HG02943 (cell line): ENCODE measurements around the gene GPSM1.

Experiments used
- ATAC-seq: cut with Tn5 transposase; IDR thresholded peaks from one replicate; pipeline ENCODE4 v1.9.1; 2021; ENCODE audit warnings: mild to moderate bottlenecking, low read depth, moderate library complexity; ENCODE audit not compliant: unreplicated experiment

Gene GPSM1

DNA sequence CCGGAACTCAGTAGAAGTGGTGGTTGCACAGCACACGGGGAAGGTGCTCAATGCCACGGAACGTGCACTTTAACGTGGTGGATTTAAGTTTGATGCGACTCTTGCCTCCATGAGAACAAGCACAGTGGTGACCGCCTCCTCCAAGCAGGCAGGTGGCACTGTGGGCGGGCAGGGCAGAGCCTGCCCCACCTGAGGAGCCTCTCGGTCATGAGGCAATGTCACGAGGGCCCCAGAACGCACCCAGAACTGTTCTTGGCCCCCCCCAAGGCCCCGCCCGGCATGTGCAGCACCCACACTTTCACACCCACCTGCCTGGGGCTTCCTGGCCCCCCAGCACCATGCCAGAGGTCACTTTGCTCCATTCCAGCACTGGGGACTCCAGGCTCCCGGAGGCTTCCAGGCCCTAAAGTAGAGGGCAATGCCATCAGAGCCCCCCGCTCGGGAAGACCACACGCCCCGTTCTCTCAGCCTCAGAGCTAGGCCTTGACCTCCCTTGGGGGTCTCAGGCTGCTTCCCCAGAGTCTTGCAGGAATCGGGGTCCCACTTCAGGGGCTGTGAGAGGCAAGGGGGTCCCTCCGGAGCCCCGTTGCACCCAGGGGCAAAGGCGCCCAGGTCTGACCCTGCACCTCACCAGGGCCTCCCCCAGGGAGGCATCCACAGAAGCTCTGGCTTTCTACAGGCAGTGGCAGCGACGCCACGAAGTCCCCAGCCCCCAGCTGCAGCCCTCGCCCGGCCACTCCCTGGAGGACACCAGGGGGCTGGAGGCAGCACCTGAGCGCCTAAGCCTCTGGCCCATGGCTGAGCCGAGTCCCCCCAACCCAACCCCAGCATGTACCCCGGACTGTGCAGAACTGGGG is 37.5 kb upstream of the GPSM1 start:
- no peak for ATAC-seq

DNA sequence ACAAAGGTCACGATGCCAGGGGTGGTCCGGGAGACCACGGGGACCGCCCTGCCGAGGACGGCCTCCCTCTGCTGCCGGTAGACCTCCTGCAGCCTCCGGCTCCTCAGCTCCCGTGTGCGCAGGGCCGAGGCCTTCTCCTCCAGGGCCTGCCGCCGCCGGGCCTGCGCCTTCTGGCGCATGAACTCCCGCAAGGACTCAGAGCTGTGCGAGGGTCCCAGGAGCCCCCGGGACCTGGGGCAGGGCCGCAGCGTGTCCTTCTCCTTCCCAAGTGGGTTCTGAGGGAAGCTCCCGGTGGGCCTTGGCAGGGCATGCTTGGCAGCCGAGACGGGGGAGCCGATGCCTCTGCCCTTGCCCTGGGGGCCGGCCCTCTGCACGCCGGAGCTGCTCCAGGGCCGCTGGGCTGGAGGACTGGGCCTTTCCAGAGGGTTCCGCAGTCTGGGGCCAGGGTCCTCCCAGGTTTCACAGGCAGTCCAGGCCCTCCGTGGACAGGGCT is 36.8 kb upstream of the GPSM1 start:
- ATAC-seq, result no peak

GRCh38 chr9:136291306-136292025 is 35.9 kb upstream of the GPSM1 start:
- no peak for ATAC-seq

DNA sequence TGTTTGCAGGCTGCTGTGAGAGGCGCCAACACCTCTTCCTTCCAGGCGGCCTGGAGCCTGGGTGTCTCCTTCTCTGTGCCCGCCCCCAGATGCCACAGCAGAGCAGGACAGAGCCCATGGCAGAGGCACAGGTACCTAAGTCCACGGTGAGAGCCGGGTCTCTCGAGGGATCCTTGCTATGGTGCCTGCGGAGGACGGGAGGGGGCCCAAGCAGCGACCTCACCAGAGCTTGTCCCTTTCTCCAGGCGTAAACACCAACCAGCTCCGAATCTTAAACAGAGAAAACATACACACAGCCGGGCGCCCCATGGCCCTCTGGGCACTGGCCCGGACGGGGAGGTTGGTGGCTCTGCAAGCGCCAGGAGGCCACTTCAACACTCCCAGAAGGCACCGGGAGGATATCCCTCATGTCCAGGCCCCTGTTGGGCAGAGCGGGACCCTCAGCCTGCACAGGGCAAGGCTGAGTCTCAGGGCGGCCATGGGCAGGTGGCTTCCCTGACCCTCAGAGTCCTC is 35.3 kb upstream of the GPSM1 start:
- ATAC-seq, result no peak

GRCh38 chr9:136292591-136293448 is 34.5 kb upstream of the GPSM1 start:
- ATAC-seq, result no peak

DNA sequence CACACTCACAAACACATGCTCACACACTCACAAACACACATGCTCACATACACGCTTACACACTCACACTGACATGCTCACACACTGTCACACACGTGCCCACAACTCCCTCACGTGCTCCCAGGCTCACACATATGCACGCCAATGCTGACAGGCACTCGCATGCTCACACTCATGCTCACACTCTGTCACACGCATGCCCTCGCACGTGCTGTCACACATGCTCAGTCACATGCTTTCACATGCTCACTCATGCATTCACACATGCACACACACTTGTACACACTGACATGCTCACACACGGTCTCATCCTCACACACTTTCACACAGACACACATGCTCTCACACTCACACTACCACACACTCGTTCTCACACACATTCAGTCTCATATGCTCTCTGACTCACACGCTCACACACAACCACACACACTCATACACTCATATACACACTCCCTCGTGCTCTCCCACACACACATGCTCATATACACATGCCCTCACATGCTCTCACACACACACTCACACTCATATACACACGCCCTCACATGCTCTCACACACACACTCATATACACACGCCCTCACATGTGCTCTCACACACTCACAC is 33.8 kb upstream of the GPSM1 start:
- no peak for ATAC-seq

DNA sequence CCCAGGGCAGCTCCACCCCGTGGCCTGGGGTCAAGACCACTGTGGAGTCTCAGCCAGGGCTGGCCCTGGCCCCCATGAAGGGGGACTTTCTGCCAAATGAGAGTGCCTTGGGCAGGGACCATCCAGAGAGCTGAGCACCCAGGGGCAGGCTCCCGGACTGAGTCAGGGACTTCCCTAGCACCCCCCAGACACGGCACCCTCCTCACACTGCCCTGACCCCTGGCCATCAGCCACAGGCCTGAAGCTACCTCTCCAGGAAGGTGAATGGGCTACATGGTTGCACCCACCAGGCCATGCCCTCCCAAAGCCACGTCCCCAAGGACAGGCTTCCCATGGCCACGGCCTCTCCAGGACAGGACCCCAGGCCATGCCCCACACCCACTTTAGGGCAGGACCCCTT is 32.9 kb upstream of the GPSM1 start:
- no peak for ATAC-seq

DNA sequence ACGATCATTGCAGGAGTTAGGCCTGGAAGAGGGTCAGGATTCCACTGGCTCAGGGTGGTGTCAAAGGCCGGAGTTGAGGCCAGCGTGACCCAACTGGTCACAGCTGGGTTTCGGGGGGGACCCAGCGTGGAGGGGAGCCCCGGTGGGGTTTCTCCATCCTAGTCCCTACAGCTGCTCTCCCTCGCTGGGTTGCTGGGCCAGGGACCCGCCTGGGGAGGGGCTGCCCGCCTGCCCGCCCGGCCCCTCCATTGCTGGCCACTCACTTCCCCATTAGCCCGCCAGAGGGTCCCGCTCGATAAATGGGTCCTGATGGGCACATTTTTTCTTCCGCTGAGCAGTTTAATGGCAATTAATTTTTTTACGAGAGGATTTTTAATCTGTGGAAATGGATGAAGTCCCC is 32.3 kb upstream of the GPSM1 start:
- no peak for ATAC-seq

- ATAC-seq, result no peak
These were observed 31.6 kb upstream of the GPSM1 start for GRCh38 chr9:136295542-136296433.

DNA sequence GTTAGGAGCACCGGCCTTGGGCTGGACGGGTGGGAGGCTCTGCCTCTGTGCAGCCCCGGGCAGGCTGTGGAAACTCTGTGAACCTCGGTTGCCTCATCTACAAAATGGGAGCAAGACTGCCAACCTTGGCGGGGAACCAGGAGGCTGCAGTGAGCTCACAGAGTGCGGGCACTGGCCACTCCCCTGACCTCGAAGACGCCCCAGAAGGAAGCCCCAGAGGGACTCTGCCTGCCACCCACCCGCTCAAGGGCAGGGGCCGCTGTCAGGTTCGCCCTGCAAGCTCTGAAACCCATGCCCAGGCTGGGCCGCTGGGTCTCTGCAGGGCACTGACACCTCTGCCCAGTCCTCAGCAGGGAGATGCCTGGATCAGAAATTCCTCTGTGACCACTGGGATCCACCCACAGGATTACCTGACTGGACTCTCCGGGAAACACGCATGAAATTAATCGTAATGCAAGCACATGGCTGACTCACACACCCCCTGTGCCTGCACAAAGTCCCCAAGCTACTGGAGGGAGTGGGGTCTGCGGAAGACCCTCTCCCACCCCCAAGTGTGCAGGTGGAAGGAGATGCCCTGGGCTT is 30.8 kb upstream of the GPSM1 start:
- no peak for ATAC-seq

- no peak for ATAC-seq
These were observed 30.2 kb upstream of the GPSM1 start for GRCh38 chr9:136297016-136297691.

- no peak for ATAC-seq
These were observed 29.3 kb upstream of the GPSM1 start for GRCh38 chr9:136297766-136298735.

DNA sequence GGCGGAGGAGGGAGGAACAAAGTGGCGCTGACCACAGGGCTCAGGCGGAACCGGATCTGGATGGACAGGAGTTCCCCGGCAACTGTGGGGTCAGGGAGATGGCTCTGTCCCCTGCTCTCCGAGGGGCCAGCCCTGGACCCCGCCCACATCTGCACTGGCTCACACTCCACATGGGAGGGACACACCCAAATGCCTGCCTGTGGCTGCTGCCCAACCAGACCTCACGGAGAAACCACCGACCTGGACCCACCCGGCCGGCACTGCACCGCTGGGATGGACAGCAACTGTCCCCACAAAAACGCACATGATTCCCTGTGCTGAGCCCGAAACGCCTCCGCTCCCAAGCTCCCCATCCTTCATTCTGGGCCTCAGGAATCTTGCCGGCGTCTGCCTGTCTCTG is 28.2 kb upstream of the GPSM1 start:
- no peak for ATAC-seq

DNA sequence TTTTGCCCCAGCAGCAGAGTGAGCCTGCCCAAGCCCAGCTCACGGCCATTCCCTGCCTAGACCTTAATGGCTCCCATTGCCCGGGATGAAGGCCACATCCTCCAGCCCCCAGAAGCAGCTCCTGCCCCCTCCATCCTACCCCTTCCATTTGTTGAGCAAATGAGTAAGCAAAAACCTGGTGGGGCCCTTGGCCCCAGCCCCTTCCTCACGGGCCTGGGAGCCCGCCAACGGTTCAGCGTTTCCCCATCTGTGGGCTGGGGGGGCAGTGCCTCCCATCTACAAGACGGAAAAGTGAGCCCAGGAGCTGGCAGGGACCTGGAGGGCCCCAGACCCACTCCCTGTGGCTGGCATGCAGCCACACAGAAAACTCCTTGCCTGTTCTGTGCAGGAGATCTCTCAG is 27.8 kb upstream of the GPSM1 start:
- no peak for ATAC-seq

DNA sequence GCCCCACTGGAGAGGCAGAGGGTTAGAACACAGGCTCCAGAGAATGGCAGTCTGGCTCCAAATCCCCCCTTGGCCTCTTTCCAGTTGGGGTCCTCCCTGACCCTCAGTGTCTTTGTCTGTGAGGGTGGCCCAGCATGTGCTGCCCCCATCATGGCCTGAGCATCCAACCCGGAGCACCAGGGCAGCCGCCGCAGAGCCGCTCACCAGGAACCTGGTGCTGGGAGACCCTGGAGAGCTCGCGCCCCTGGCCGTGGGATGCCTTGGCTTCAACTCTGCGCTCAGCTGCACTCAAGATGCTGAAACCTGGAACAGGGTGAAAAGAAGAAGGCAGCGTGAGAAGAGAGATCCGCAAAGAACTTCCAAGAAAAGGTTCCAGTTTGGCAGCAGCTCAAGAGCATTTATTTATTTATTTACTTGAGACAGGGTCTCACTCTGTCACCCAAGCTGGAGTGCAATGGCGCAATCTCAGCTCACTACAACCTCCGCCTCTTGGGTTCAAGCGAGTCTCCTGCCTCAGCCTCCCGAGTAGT is 27.3 kb upstream of the GPSM1 start:
- ATAC-seq, result no peak

GRCh38 chr9:136300866-136301265 is 26.5 kb upstream of the GPSM1 start:
- no peak for ATAC-seq

GRCh38 chr9:136302527-136302926 is 24.8 kb upstream of the GPSM1 start:
- no peak for ATAC-seq
